ENCODE measurements around the gene FAR1.

DNA sequence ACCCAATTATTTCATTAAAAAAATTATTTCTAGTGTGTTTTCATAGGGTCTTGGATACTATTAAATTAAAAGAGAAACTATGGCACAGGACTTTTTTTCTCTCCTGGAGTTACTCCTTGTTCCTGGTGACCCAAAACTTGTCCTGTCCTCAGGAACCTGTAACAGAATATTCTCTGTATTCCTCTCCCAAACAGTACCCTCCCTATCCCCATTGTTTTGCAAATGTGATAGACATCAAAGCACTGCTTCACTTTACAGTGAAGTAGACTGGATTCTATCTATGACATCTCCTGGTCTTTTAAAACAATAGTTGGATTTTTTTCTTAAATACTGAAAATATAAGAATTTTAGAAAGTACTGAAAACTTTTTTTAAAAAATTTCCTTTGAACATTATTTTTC lies 37.2 kb downstream of the FAR1 start:
- TF ChIP-seq CTCF (conservative IDR thresholded peaks at IDR 0.05; ENCODE audit: low read depth, low read length) (no peak), POLR2A (IDR thresholded peaks at IDR 0.05; ENCODE audit: low read depth, low read length) (no peak), USF2 (IDR thresholded peaks at IDR 0.05; ENCODE audit: low read depth, low read length) (no peak), RFX5 (IDR thresholded peaks at IDR 0.05; ENCODE audit: low read depth, low read length) (no peak), CHD1 (IDR thresholded peaks at IDR 0.05; ENCODE audit: low read depth, low read length) (no peak), SMC3 (IDR thresholded peaks at IDR 0.05; ENCODE audit: low read depth, low read length) (no peak), RCOR1 (IDR thresholded peaks at IDR 0.05; ENCODE audit: insufficient replicate concordance, low read length) (no peak), MAFK (IDR thresholded peaks at IDR 0.05; ENCODE audit: low read depth, low read length) (no peak), RAD21 (IDR thresholded peaks at IDR 0.05; ENCODE audit: low read length) (no peak)
